HG02885 (cell line): ENCODE measurements around the gene HLCS.

Experiments
- ATAC-seq: cut with Tn5 transposase; IDR thresholded peaks from one replicate; pipeline ENCODE4 v1.9.1; 2021; ENCODE audit warnings: mild to moderate bottlenecking; ENCODE audit not compliant: unreplicated experiment, poor library complexity

Gene HLCS

GRCh38 chr21:36709868-36710728, 256.4 kb downstream of the HLCS start:
- ATAC-seq: no peak

- ATAC-seq: no peak
Measured at GRCh38 chr21:36709030-36709867, 257.2 kb downstream of the HLCS start.

GRCh38 chr21:36708286-36709029, 258.0 kb downstream of the HLCS start:
- ATAC-seq: no peak

GRCh38 chr21:36707763-36708285, 258.6 kb downstream of the HLCS start:
- ATAC-seq: no peak

GRCh38 chr21:36706951-36707762, 259.3 kb downstream of the HLCS start:
- ATAC-seq: no peak

GRCh38 chr21:36706482-36706852, 260.0 kb downstream of the HLCS start:
- ATAC-seq: no peak

- ATAC-seq: no peak
Measured at GRCh38 chr21:36705679-36706481, 260.6 kb downstream of the HLCS start.

GRCh38 chr21:36704958-36705678, 261.4 kb downstream of the HLCS start:
- no peak for ATAC-seq

- no peak for ATAC-seq
Measured at GRCh38 chr21:36704281-36704957, 262.1 kb downstream of the HLCS start.

GRCh38 chr21:36703626-36704280, 262.7 kb downstream of the HLCS start:
- ATAC-seq: no peak

GRCh38 chr21:36703123-36703522, 263.3 kb downstream of the HLCS start:
- no peak for ATAC-seq

GRCh38 chr21:36702622-36702968, 263.9 kb downstream of the HLCS start:
- no peak for ATAC-seq

- no peak for ATAC-seq
Measured at GRCh38 chr21:36701756-36702621, 264.5 kb downstream of the HLCS start.

- ATAC-seq: no peak
Measured at GRCh38 chr21:36700971-36701755, 265.3 kb downstream of the HLCS start.
